Measurements from ENCODE around the gene OR52L1.

DNA sequence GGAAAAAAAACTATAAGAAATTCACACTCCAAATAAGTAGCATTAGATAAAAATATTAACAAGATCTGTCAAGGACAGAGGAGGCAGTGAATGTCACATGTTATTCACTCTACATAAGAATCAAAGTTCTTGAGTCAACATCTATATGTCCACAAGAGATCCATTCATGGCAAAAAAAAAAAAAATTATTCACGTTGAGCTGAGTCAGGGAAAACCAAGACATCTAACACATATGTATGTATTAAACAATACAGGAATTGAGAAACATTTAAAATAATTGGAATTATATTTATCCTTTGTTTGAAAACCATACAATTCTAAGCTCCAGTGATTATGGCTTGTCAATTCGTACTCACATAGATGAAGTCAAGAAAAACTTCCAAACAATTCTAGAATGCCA, 19.8 kb downstream of the OR52L1 start:
- TF ChIP-seq, protein P1, sequence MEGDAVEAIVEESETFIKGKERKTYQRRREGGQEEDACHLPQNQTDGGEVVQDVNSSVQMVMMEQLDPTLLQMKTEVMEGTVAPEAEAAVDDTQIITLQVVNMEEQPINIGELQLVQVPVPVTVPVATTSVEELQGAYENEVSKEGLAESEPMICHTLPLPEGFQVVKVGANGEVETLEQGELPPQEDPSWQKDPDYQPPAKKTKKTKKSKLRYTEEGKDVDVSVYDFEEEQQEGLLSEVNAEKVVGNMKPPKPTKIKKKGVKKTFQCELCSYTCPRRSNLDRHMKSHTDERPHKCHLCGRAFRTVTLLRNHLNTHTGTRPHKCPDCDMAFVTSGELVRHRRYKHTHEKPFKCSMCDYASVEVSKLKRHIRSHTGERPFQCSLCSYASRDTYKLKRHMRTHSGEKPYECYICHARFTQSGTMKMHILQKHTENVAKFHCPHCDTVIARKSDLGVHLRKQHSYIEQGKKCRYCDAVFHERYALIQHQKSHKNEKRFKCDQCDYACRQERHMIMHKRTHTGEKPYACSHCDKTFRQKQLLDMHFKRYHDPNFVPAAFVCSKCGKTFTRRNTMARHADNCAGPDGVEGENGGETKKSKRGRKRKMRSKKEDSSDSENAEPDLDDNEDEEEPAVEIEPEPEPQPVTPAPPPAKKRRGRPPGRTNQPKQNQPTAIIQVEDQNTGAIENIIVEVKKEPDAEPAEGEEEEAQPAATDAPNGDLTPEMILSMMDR (conservative IDR thresholded peaks at IDR 0.05), result no peak
- TF ChIP-seq ZFX (IDR thresholded peaks at IDR 0.05), result no peak

All from C4-2B (cell line).